Erythroblast (primary cell): ENCODE measurements around the gene ANAPC1.

Source experiments
- GATA1 ChIP-seq: IDR thresholded peaks from 2 replicates; pipeline ENCODE4 v1.6.1; 2011; ENCODE audit warnings: low read depth, mild to moderate bottlenecking, control low read depth, low read length, moderate library complexity
- POLR2A ChIP-seq: IDR thresholded peaks from 2 replicates; pipeline ENCODE4 v1.6.1; 2011; ENCODE audit warnings: mild to moderate bottlenecking, low read length

GRCh38 chr2:111900859-111901258 is 16.9 kb upstream of the ANAPC1 start:
- no peak for TF ChIP-seq POLR2A
- no peak for TF ChIP-seq GATA1
